ENCODE measurements around the gene AVEN.

Gene AVEN

DNA sequence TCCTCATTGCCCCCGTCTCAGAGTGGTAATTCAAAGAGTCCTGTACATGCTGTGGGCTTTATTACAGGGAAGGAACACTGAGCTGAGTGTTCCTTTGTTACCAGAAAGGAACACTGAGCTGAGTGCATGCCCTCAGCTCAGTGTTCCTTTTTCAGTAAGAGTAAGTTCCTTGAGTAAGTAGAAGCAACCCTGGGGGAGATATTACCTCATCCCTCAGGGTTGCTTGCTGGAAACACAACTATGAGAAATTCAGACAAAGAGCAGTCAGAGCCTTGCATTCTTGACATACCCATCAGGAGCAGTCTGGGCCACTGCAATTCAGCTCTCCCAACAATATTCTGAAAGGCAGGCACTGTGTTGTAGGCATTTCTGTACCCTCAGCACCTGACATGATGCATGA is 53.7 kb downstream of the AVEN start:
- peak in 1 of 2 donors; percentile 5 for DNase-seq

DNA sequence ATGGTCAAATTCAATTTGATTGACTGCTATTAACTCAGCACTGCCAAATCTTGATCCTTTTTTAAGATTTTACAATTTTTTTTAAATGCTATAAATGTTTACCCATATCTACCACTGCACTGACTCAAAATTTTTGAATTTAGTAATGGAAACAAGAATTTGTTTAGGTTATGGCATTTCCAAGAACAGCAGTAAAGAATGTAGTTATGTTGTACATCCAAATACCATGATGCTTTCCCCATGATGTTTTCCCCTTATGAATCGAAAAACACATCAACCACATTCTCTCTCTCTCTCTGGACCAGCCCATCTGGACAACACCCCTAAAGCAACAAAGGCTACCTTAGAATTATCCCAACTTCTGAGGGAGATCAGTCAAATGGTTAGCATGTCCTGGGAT is 56.5 kb downstream of the AVEN start:
- DNase-seq, result no peak

DNA sequence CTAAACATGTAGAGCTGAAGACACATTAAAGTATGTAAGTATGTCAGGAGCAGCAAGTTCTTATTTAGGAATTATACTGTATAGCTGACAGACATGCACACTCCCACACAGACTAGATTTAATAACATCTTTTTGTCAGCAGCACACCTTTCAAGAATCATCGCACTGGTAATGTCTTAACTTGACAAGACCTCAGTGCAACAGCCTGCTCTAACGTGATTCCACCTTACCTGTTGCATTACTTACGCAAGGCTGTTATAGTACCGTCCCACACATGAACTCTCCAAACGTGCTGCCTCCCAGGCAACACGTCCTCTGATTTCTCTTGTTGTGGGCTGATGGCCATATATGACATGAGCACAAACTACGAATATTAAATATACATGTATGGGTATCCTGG is 58.8 kb downstream of the AVEN start:
- DNase-seq, result no peak

DNA sequence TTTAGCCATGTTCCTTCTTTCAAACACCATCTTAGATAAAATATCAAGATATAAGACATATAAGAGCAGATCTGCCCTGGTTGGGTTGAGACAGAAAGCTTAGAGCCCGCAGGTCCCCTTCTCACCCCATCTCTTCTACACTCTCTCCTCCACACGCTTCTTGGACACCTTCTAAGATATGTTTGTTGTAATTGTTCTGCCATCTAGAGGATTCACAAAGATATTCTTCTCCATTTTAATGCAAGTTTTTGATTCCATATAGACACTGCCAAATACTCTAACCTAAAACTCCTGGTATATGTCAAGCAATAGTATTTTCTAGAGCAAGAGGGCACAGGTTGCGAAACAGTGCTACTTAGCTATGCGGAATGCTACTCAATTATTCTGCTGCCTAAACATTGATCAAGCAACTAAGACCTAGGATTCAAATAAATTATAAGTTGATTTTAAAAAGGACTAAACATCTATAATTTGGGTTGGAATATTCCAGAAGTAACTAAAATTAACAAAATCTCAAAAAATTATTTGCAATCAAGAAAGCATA is 63.9 kb downstream of the AVEN start:
- DNase-seq, result no peak

DNA sequence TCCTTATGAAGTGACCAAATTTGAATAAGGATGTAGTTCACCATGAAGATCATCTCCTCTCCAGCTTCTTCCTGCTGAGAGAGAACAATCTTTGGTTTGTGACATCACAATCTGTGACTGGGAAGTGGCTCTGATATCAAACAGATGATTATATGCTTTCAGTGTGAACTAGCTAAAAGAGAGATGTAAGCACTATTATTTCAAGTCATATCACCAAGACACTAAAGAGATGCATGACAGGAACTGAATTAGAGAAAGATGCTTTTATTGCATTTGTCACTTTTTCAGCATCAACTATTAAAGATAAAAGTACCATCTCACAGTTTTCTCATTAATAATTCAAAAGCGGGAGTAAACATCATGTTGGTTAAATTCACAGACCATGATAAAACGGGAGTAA is 67.2 kb downstream of the AVEN start:
- DNase-seq, result no peak

DNA sequence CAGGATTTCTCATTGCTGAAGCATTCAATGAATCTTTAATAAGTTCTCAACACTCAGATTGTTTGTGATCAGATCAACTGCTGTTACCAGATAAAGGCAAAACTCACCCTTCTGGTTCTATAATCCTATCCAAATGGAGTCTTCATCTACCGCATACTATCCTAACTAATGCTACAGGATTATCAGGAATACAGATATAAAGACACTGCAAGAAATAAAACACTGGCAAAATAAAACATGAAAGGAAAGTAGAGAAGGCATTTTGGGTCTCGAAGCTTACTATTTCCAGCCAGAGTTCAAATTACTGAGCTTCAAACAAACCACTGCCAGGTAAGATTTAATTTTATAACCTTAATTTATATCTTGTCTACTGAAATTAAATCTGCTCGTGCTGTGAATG is 70.2 kb downstream of the AVEN start:
- DNase-seq, result no peak

DNA sequence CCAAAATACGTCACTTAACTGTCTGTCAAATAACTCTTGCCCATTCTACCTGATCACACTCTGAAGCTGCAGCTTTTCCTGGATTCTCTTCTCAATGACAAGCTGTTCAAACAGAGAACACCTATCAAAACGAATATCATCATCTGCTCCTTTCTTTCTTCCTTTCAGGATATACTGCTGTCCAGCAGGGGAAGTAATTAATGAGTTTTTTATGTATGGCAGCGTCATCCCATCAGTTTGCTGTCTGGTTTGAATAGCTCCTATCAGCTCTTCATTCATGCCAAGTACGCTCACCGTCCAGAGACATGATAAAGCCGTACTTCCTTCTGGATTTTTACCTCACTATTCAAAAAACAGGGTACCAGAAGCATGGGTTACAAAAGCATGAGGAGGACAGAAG is 70.8 kb downstream of the AVEN start, which contains the start of gene CHRM5:
Gene CHRM5 (plus strand): TSS at position 274 of the 400 bp plus-strand sequence. CDS start 94,221 bp downstream, outside the sequence.
- DNase-seq, result no peak

DNA sequence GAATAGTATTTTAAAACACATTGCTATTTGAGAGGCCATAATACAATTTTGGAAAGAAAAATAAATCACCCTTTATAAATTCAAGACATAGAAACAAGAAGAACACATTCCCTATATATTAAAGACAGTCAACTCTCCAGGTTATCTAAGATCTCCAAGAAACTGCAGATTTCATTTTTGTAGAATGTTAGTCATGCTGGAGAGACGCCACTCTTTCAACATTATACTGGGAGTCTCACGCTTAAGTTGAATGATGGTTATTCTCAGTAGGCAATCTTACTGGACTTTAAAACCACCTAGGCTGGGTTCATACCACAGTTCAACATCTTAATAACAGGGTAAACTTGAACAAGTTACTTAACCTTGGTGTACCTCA is 74.4 kb downstream of the AVEN start:
- no peak for DNase-seq

DNA sequence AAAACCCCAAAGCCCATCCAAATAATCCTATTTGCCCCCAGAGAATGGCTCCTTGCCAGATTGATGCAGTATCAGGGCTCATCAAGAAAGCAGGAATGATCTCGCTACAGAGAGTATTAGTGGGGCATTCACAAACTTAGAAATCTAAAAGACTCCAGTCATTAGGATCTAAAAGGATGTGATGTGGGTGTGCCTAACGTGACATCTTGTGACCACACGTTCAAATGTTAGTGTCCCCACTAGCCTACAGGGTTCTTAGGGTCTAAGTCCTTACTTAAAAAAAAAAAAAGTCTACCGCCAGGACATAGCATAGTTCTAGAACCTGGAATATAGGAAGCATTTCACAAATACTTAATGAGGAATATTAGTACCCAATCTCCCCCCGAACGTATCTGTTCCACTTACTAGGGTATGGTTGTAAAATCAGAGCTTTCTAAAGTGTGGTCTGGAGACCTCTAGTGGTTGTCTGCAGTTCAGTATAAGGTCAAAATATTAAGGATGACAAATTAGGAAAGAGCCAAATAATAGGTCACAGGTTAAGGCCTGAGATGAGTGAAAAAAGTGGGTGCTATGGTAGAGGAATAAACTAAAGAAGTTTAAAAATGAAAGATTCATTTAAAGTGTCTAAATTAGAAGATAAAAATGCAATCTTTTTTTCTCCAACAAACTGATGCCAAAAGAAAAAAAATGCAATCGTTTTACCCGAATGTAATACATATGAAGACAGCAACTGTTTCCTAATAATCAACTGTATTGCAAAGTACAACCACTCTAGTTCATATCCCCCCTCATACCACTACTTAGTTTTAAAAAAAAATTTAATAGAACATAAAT is 75.0 kb downstream of the AVEN start:
- DNase-seq, result peak; percentile 20 to 40

DNA sequence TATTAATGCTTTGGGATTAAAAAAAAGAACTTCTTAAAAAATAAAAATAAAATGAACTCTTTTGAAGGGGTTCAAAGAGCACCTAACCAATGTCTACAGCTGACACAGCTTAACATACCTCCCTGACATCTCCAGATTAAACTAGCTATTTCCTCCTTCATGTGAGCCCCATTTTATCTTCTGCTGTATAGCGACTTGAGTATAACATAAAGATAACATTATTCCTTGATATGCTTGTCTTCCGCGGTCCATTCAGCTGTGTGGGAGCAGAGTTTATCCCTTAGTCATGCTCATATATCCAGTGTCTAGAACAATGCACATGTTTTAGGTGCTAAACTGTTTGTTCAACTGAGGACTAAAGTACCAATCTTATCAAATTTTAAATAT is 78.5 kb downstream of the AVEN start:
- DNase-seq, result no peak

DNA sequence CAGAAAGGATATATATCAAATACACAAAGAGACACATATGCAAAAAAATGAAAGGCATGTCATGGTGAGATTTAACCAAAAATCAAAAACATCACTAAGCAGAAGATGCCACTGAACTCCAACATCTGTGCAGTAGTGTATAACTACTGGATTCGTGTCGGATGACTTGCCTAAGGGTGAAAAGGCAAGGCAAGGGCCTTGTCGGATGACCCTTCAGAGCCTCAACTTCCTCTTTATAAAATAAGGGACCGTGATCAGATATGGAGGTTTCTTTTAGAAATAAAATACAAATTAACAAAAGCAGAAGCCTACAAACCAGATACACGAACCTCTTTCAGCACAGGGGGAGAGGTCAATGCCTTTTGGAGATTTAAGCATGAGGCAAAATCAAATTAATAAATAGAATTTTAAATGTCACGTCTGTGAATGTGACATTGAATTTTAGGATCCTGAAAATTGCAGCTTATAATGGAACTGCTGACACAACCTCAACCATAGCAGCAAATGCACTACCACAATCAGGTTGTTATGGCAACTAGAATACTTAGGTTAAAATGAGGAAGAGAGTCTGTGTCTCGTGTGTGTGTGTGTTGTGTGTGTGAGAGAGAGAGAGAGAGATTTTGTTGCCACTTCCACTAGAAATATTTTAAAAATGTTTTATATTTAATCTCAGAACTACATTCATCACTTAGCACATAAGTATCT is 79.0 kb downstream of the AVEN start:
- DNase-seq, result peak; percentile 27 to 65

DNA sequence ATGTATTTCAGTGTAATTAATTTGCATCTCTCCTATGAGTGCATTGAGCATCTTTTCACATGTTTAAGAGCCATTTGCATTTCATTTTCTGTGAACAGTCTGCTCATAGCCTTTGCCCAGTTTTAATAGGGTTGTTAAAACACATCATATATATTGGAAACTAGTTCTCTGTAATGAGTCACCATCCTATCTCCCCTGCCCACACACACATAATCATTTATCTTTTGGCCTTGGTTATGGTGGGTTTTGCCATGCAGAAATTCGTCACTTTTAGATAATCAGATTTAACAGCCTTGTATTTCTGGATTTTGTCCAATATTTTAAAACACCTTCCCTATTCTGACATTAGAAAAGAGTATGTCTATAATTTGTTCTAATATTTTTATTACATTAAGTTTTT is 82.6 kb downstream of the AVEN start:
- DNase-seq, result no peak

DNA sequence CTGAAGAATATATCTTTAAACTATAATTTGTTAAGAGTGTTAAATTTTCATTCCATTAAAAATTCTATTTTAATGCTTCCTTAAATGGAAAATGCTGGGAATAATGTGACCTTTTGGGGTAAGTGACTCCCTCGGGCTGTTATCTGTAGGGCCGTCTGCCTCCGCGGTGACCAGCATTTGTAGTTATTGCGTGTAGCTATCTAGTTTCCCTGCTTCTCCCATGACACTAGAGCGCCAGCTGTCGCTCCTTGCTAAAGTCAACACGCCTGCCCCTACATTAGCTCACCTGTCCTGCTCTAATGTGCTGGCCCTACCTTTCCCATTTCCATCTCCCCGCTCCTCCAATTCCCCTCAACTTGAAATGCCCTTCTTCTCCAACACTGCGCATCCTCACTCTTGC is 83.1 kb downstream of the AVEN start:
- no peak for DNase-seq

DNA sequence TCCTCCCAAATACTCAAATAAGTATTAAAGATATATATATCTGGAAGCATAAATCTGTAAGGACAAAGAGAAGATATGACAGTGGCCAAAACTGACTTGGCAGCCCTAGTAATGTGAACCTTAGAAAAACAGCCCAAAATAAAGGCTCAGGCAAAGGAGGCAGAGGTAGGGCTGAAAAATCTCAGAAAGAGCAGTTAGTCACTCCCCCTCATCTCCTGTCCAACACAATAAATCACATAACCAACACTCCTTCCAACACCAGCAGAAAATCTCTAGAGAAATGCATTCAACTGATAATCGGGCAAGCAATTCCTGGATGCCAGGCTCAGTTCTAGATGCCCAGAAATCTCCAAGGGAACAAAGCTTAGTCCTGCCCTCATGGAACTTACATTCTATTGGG is 92.9 kb downstream of the AVEN start:
- no peak for DNase-seq

DNA sequence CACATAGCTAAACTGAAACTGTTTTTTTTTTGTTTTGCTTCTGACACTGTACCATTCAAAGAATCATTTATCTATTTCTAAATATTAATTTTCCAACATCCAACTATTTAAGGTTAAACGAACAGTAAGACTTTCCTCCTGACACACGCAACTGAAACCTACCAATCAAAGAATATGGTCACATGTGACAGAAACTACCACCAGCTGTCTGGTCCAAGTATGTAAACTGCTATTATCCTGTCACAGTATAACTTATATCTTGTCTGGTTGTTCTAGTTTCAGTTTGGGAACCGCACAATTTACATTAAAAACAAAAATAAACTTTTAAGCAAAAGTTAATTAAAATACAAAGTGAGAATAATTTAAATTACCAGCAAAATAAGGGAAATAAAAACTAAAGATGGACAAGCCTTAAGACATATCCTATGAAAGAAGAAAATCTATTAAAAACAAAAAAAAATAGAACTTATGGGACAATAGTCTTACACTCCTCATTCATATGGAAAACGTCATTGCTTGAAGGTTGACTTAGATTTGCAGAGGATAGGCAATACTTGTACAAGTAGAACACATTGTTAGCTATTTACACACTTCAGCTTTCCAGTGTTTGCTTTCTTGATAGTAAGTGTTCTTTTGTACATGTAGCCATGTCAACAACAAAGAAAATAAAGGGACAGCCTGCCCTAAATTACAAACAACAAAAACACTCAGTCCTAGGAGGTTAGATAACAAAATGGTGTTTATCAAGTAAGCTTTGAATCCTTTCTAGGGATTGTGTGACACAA is 97.5 kb downstream of the AVEN start:
- no peak for DNase-seq

DNA sequence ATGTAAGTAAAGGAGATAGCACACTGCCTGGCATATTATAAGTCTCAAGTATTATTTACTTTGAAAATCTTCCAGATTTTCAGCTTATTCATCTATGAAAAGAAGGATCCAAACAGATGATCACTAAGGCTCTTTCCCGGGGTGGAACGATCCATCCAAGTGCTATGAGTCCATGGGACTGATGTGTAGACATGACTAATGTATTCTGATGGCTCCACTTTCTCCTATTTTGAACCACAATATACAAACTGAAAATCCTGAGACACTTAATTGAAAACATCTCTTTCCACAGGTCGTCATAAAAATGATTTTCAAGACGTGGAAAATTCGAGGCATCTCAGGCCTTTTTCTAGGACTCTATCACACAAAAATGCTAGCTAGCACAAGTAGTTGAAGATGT is 104.1 kb downstream of the AVEN start:
- DNase-seq, result no peak

DNA sequence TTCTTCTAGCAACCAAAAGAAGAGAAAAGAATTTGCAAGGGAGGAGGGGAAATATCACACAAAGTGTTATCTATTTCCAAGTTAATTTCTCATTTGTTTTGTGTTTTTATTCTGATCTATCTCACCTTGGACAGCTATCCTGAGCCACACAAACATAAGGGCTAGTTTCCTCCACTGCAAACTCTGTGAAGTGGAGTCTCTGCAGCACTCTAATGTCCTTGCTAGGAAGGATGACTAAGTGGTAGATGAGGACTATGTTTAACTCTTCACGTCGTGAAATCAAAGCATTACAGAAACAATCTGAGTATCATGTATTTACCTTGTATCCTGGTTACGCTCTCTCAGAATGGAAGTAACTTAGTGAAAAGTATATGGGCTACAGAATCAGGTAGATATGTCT is 104.6 kb downstream of the AVEN start:
- DNase-seq, result no peak

DNA sequence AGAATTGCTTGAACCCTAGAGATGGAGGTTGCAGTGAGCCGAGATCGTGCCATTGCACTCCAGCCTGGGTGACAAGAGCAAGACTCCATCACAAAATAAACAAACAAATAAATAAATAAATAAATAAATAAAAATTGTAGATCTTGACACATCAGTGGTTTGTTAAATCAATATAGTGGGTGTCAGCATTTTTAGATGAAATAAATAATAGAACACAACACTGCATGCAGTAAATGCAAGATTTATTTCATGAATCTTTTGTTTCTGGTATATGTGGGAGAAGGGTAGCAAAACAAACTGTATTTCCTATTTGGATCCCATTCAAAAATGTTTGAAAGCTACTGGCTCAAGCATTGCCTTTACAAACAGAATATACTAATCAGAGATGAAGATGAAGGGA is 106.3 kb downstream of the AVEN start:
- DNase-seq, result no peak

DNA sequence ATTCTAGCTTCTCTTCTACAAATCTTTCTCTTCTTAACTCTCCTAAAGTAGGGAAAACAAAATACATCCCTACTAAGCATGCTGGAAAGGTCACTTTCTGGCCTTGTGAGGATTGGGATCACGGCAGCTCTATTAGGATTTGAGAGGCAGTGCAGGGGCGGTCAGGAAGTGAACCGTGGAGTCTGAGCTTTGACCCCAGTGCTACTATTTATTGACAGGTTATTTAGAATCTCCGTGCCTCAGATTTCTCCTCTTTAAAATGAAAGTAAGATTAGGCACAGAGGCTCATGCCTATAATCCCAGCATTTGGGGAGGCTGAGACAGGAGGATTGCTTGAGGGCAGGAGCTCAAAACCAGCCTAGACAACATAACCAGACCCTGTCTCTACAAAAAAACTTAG is 112.7 kb downstream of the AVEN start:
- no peak for DNase-seq

DNA sequence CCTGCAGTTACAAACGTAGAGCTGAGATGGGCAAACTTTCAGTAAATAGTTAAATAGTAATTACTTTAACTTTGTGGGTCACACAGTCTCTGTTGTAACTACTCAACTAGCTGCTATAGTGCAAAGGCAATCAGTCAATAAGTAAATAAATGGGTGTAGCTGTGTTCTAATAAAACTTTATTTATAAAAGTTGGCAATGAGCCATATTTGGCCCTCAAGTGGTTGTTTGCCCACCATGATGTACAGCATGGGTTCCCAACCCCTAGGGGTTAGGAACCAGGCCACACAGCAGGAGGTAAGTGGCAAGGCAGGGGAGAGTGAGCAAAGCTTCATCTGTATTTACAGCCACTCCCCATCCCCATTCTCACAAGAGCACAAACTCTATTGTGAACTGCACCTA is 115.6 kb downstream of the AVEN start:
- DNase-seq, result no peak

DNA sequence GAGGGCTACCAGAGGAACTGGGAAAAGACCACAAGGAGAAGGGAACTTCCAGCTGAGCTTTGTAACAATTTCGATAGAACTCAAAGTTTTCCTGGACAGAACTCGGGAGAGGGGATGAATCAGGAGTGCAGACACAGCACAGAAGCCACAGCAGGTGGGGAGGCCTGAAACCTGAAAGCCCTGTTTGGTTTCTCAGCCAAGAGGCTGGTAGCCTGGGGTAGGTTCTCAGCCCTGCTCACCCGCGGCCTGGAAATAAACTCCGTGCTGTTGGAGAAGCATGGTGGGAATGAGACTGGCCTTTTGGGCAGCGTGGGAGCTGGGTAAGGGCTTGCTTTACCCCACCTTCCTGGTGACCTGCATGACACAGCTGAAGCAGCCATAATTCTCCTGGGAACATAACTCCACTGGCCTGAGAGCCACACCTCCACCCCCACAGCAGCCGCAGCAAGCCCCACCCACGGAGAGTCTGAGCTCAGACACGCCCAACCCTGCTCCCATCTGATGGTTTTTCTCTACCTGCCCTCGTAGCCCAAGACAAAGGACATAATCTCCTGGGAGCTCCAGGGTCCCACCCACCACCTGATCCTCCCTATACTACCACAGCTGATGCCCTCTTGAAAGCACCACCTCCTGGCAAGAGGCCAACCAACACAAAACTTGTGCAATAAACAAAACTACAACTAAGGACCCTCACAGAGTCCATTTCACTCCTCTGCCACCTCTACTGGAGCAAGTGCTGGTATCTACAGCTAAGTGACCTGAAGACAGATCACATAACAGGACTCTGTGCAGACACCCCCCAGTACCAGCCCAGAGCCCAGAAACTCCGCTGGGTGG is 123.2 kb downstream of the AVEN start:
- DNase-seq, result no peak

DNA sequence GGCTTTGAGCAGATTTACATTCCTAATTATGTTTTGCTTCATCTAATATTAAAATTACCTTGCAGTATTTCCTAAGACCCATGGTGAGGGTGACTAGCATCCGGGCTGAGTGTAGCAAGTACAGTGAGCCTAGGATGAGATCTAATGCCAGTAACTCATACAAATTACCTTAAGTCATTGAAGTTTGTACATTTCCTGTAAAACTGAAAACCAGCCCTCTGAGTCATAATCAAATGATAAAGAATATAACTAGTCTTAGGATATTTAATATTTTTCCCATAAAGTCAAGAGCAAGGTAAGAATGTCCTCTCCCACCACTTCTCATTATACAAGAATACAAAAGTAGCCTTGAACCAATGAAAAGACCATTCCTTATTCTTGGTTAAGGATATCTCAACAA is 125.5 kb downstream of the AVEN start:
- DNase-seq, result no peak
